Measurements from ENCODE around the gene MMP10. TPM values are rescaled to one million over a fixed set of nuclear protein-coding genes. Genes with fewer than 3 reads are reported as not detected.

MMP10 gene
- 0.23 TPM for total RNA-seq
- long read RNA-seq: 0 reads

- Histone ChIP-seq H3K4me1 (no peaks in the 10 kb centered on the region), H3K27ac (no peak within 1 kb of the TSS), H3K4me3 (no peak within 1 kb of the TSS), H3K27me3 (no peaks in the 10 kb centered on the region), H3K36me3 (no peaks in the 10 kb centered on the region), H3K9me3 (no peaks in the 10 kb centered on the region)
- peak; percentile 30 for TF ChIP-seq CTCF (IDR thresholded peaks at IDR 0.05)
- intact Hi-C loops (cut with DNase I): no loop called here
- ATAC-seq (peak; percentile 49), DNase-seq (no peak)
Observed at GRCh38 chr11:102780491-102780918, at the start of gene MMP10. Gene MMP10, minus strand, starts transcription at chr11:102780628. Its CDS starts 37 bp downstream, at chr11:102780591.

- H3K27ac ChIP-seq: no peak overlapping the region
- no peaks in the 10 kb centered on the region for H3K27me3 ChIP-seq
- ATAC-seq: no peak
- no peaks in the 10 kb centered on the region for H3K9me3 ChIP-seq
- intact Hi-C loops (cut with DNase I): no loop called here
- DNase-seq: no peak
- no peaks in the 10 kb centered on the region for H3K36me3 ChIP-seq
- no peak for TF ChIP-seq CTCF (IDR thresholded peaks at IDR 0.05)
- H3K4me3 ChIP-seq: no peak overlapping the region
- H3K4me1 ChIP-seq: no peaks in the 10 kb centered on the region
Observed at GRCh38 chr11:102829316-102830000, 49.0 kb upstream of the MMP10 start.

GRCh38 chr11:102824556-102824955 lies 44.1 kb upstream of the MMP10 start:
- Histone ChIP-seq H3K9me3 (no peaks in the 10 kb centered on the region), H3K4me3 (no peak overlapping the region), H3K36me3 (no peaks in the 10 kb centered on the region), H3K27ac (no peak overlapping the region), H3K4me1 (no peaks in the 10 kb centered on the region), H3K27me3 (no peaks in the 10 kb centered on the region)
- no peak for TF ChIP-seq CTCF (IDR thresholded peaks at IDR 0.05)
- intact Hi-C loops (cut with DNase I): no loop called here
- ATAC-seq (no peak), DNase-seq (no peak)

GRCh38 chr11:102819491-102819890 lies 39.1 kb upstream of the MMP10 start:
- no peak overlapping the region for H3K27ac ChIP-seq
- H3K4me1 ChIP-seq: no peaks in the 10 kb centered on the region
- H3K27me3 ChIP-seq: no peaks in the 10 kb centered on the region
- H3K36me3 ChIP-seq: no peaks in the 10 kb centered on the region
- no peaks in the 10 kb centered on the region for H3K9me3 ChIP-seq
- H3K4me3 ChIP-seq: no peak overlapping the region
- intact Hi-C loops (cut with DNase I): no loop called here
- no peak for TF ChIP-seq CTCF (IDR thresholded peaks at IDR 0.05)
- ATAC-seq: no peak
- DNase-seq: no peak

- intact Hi-C loops (cut with DNase I): no loop called here
- no peaks in the 10 kb centered on the region for H3K27me3 ChIP-seq
- H3K36me3 ChIP-seq: no peaks in the 10 kb centered on the region
- DNase-seq (no peak), ATAC-seq (no peak)
- H3K4me3 ChIP-seq: no peak overlapping the region
- no peak for TF ChIP-seq CTCF (IDR thresholded peaks at IDR 0.05)
- no peaks in the 10 kb centered on the region for H3K9me3 ChIP-seq
- H3K27ac ChIP-seq: no peak overlapping the region
- no peaks in the 10 kb centered on the region for H3K4me1 ChIP-seq
Observed at GRCh38 chr11:102813484-102813883, 33.1 kb upstream of the MMP10 start.

GRCh38 chr11:102812188-102812587 lies 31.8 kb upstream of the MMP10 start:
- intact Hi-C loops (cut with DNase I): no loop called here
- TF ChIP-seq CTCF (IDR thresholded peaks at IDR 0.05): no peak
- H3K27me3 ChIP-seq: no peaks in the 10 kb centered on the region

More at GRCh38 chr11:102812188-102812587, 31.8 kb upstream of the MMP10 start:
- DNase-seq (no peak), ATAC-seq (no peak)
- Histone ChIP-seq H3K9me3 (no peaks in the 10 kb centered on the region), H3K27ac (no peak overlapping the region), H3K4me3 (no peak overlapping the region), H3K36me3 (no peaks in the 10 kb centered on the region), H3K4me1 (no peaks in the 10 kb centered on the region)
